SJCRH30 (cell line): ENCODE measurements around the gene LENG1. TPM values are rescaled to one million over a fixed set of nuclear protein-coding genes. Genes with fewer than 3 reads are reported as not detected.
A peak's percentile ranks its signal among the peaks of the same experiment; 100 is the strongest.
"Not testable (repeated sequence)": the region's sequence is repeated elsewhere in the genome, so short reads cannot be mapped to it uniquely, and the experiment has no call there.

Source experiments
- DNase-seq, 2 experiments: peaks; one replicate each; pipeline ENCODE4 v3.0.0-alpha.2; 2015 to 2020
- H3K27ac ChIP-seq: fragments of 250-450 bp; sonication (Bioruptor Pico); 2 replicates; pipeline ENCODE4 v1.5.1; 2020; ENCODE audit warnings: mild to moderate bottlenecking, moderate library complexity
- H3K27me3 ChIP-seq: fragments of 250-450 bp; sonication (Bioruptor Pico); 2 replicates; pipeline ENCODE4 v1.5.1; 2020; ENCODE audit warnings: mild to moderate bottlenecking, moderate library complexity
- H3K36me3 ChIP-seq: fragments of 250-450 bp; sonication (Bioruptor Pico); 2 replicates; pipeline ENCODE4 v1.5.1; 2020; ENCODE audit warnings: mild to moderate bottlenecking, moderate library complexity
- H3K4me1 ChIP-seq: fragments of 250-450 bp; sonication (Bioruptor Pico); 2 replicates; pipeline ENCODE4 v1.5.1; 2020; ENCODE audit warnings: mild to moderate bottlenecking, moderate library complexity
- H3K4me3 ChIP-seq: fragments of 250-450 bp; sonication (Bioruptor Pico); 2 replicates; pipeline ENCODE4 v1.5.1; 2020; ENCODE audit warnings: mild to moderate bottlenecking, moderate library complexity
- H3K9me3 ChIP-seq: fragments of 250-450 bp; sonication (Bioruptor Pico); replicated peaks from 2 replicates; pipeline ENCODE4 v1.5.1; 2020; ENCODE audit warnings: mild to moderate bottlenecking, moderate library complexity
- total RNA-seq: library from RNA; depleted of rRNA; stranded (reverse); fragments of >200 nt; shearing (Covaris generic); gene quantifications from 2 replicates; pipeline ENCODE4 v1.2.3, GENCODE V29; 2014

The LENG1 gene
- total RNA-seq, 1 experiment from 2014 or later: 5.6 TPM

GRCh38 chr19:54194463-54194862 lies 34.9 kb upstream of the LENG1 start:
- not testable (repeated sequence) for DNase-seq, H3K4me1 ChIP-seq, H3K27ac ChIP-seq, H3K9me3 ChIP-seq, H3K4me3 ChIP-seq, H3K36me3 ChIP-seq, H3K27me3 ChIP-seq

- Histone ChIP-seq H3K27me3 (no peaks in the 10 kb centered on the region), H3K36me3 (no peaks in the 10 kb centered on the region)
- DNase-seq: no peak
Observed at GRCh38 chr19:54193011-54193410, 33.5 kb upstream of the LENG1 start.

GRCh38 chr19:54191811-54192453 lies 32.4 kb upstream of the LENG1 start:
- H3K27ac ChIP-seq: peak overlapping the region; percentile 95
- H3K27me3 ChIP-seq: no peaks in the 10 kb centered on the region
- peak overlapping the region; percentile 84 for H3K4me3 ChIP-seq
- no peaks in the 10 kb centered on the region for H3K36me3 ChIP-seq
- H3K9me3 ChIP-seq: no peaks in the 10 kb centered on the region
- no peaks in the 10 kb centered on the region for H3K4me1 ChIP-seq
- DNase-seq: no peak

More at GRCh38 chr19:54193011-54193410, 33.5 kb upstream of the LENG1 start:
- H3K27ac ChIP-seq: no peak overlapping the region
- no peaks in the 10 kb centered on the region for H3K4me1 ChIP-seq
- H3K9me3 ChIP-seq: no peaks in the 10 kb centered on the region
- H3K4me3 ChIP-seq: no peak overlapping the region

- Histone ChIP-seq H3K9me3 (no peaks in the 10 kb centered on the region), H3K27ac (peak within 1 kb of the TSS; percentile 95), H3K4me3 (peak within 1 kb of the TSS; percentile 84), H3K27me3 (no peaks in the 10 kb centered on the region), H3K4me1 (no peaks in the 10 kb centered on the region), H3K36me3 (no peaks in the 10 kb centered on the region)
- peak; percentile 83 to 92 for DNase-seq
Observed at GRCh38 chr19:54191011-54191810, 31.7 kb upstream of the LENG1 start, which contains the start of gene TSEN34. TSS of gene TSEN34 (plus strand) at chr19:54191308. CDS start at chr19:54191365, 57 bp downstream.

- Histone ChIP-seq H3K4me1 (no peaks in the 10 kb centered on the region), H3K27me3 (no peaks in the 10 kb centered on the region), H3K4me3 (peak overlapping the region; percentile 84), H3K9me3 (no peaks in the 10 kb centered on the region), H3K27ac (peak overlapping the region; percentile 95), H3K36me3 (no peaks in the 10 kb centered on the region)
- peak; percentile 99 for DNase-seq
Observed at GRCh38 chr19:54190503-54191010, 31.0 kb upstream of the LENG1 start.

GRCh38 chr19:54189735-54190502 lies 30.4 kb upstream of the LENG1 start:
- H3K4me3 ChIP-seq: peak overlapping the region; percentile 84
- peak; percentile 100 for DNase-seq
- peak overlapping the region; percentile 95 for H3K27ac ChIP-seq
- no peaks in the 10 kb centered on the region for H3K9me3 ChIP-seq
- no peaks in the 10 kb centered on the region for H3K36me3 ChIP-seq
- no peaks in the 10 kb centered on the region for H3K27me3 ChIP-seq
- H3K4me1 ChIP-seq: no peaks in the 10 kb centered on the region

- H3K27me3 ChIP-seq: no peaks in the 10 kb centered on the region
- no peaks in the 10 kb centered on the region for H3K9me3 ChIP-seq
- H3K4me1 ChIP-seq: no peaks in the 10 kb centered on the region
- no peak for DNase-seq
- H3K27ac ChIP-seq: peak within 1 kb of the TSS; percentile 95
- no peaks in the 10 kb centered on the region for H3K36me3 ChIP-seq
- H3K4me3 ChIP-seq: peak within 1 kb of the TSS; percentile 84
Observed at GRCh38 chr19:54189145-54189734, 29.7 kb upstream of the LENG1 start, which contains the start of gene MBOAT7. TSS of gene MBOAT7 (minus strand) at chr19:54189580. CDS start at chr19:54188508, 1,072 bp downstream.

GRCh38 chr19:54188215-54188871 lies 28.8 kb upstream of the LENG1 start:
- H3K4me1 ChIP-seq: no peaks in the 10 kb centered on the region
- no peaks in the 10 kb centered on the region for H3K36me3 ChIP-seq
- H3K4me3 ChIP-seq: peak overlapping the region; percentile 84
- no peak overlapping the region for H3K27ac ChIP-seq
- DNase-seq: no peak
- H3K9me3 ChIP-seq: no peaks in the 10 kb centered on the region
- H3K27me3 ChIP-seq: no peaks in the 10 kb centered on the region

GRCh38 chr19:54186934-54187381 lies 27.4 kb upstream of the LENG1 start:
- Histone ChIP-seq H3K27me3 (no peaks in the 10 kb centered on the region), H3K4me3 (no peak overlapping the region), H3K36me3 (no peaks in the 10 kb centered on the region), H3K27ac (no peak overlapping the region), H3K9me3 (no peaks in the 10 kb centered on the region), H3K4me1 (no peaks in the 10 kb centered on the region)
- DNase-seq: no peak

- no peaks in the 10 kb centered on the region for H3K4me1 ChIP-seq
- DNase-seq: no peak
Observed at GRCh38 chr19:54186351-54186750, 26.8 kb upstream of the LENG1 start.

GRCh38 chr19:54183431-54183830 lies 23.9 kb upstream of the LENG1 start:
- Histone ChIP-seq H3K4me1 (peaks cover 2% of the 10 kb centered on the region; the same call in 1 of the 2 replicates), H3K9me3 (no peaks in the 10 kb centered on the region), H3K27ac (no peak overlapping the region), H3K36me3 (no peaks in the 10 kb centered on the region), H3K4me3 (no peak overlapping the region), H3K27me3 (no peaks in the 10 kb centered on the region)
- no peak for DNase-seq

More at GRCh38 chr19:54186351-54186750, 26.8 kb upstream of the LENG1 start:
- no peaks in the 10 kb centered on the region for H3K36me3 ChIP-seq
- no peak overlapping the region for H3K27ac ChIP-seq
- H3K4me3 ChIP-seq: no peak overlapping the region
- H3K27me3 ChIP-seq: no peaks in the 10 kb centered on the region
- no peaks in the 10 kb centered on the region for H3K9me3 ChIP-seq

GRCh38 chr19:54181894-54182293 lies 22.4 kb upstream of the LENG1 start:
- H3K9me3 ChIP-seq, DNase-seq, H3K27me3 ChIP-seq: not testable (repeated sequence)

GRCh38 chr19:54180691-54181091 lies 21.2 kb upstream of the LENG1 start:
- peaks cover 5% of the 10 kb centered on the region; the same call in 1 of the 2 replicates for H3K36me3 ChIP-seq
- H3K27ac ChIP-seq: no peak overlapping the region
- peaks cover 2% of the 10 kb centered on the region; the same call in 1 of the 2 replicates for H3K4me1 ChIP-seq

More at GRCh38 chr19:54181894-54182293, 22.4 kb upstream of the LENG1 start:
- H3K4me3 ChIP-seq, H3K4me1 ChIP-seq, H3K36me3 ChIP-seq, H3K27ac ChIP-seq: not testable (repeated sequence)

More at GRCh38 chr19:54180691-54181091, 21.2 kb upstream of the LENG1 start:
- no peaks in the 10 kb centered on the region for H3K27me3 ChIP-seq
- H3K9me3 ChIP-seq: no peaks in the 10 kb centered on the region
- H3K4me3 ChIP-seq: no peak overlapping the region
- DNase-seq: no peak
